HG02588 (cell line): ENCODE measurements around the gene TRIM52.

Experiments
- ATAC-seq: cut with Tn5 transposase; IDR thresholded peaks from one replicate; pipeline ENCODE4 v1.9.1; 2021; ENCODE audit warnings: mild to moderate bottlenecking, moderate library complexity; ENCODE audit not compliant: unreplicated experiment

Gene TRIM52

GRCh38 chr5:181234455-181235306 lies 26.3 kb downstream of the TRIM52 start:
- no peak for ATAC-seq

- no peak for ATAC-seq
Measured at GRCh38 chr5:181233801-181234454, 27.0 kb downstream of the TRIM52 start.

GRCh38 chr5:181233088-181233800 lies 27.7 kb downstream of the TRIM52 start:
- no peak for ATAC-seq

- ATAC-seq: no peak
Measured at GRCh38 chr5:181232593-181232992, 28.4 kb downstream of the TRIM52 start.

GRCh38 chr5:181231432-181231831 lies 29.5 kb downstream of the TRIM52 start:
- no peak for ATAC-seq

GRCh38 chr5:181230551-181230950 lies 30.4 kb downstream of the TRIM52 start:
- no peak for ATAC-seq

GRCh38 chr5:181229996-181230395 lies 30.9 kb downstream of the TRIM52 start:
- ATAC-seq: no peak

- no peak for ATAC-seq
Measured at GRCh38 chr5:181224390-181225229, 36.3 kb downstream of the TRIM52 start.

- ATAC-seq: no peak
Measured at GRCh38 chr5:181223729-181224389, 37.1 kb downstream of the TRIM52 start.

- ATAC-seq: peak; percentile 58
Measured at GRCh38 chr5:181223058-181223728, 37.8 kb downstream of the TRIM52 start, which contains the start of gene TRIM41. TSS of gene TRIM41 (plus strand) at chr5:181223281. CDS start at chr5:181224000, 719 bp downstream.

- ATAC-seq: peak; percentile 3
Measured at GRCh38 chr5:181222630-181223057, 38.3 kb downstream of the TRIM52 start.

- ATAC-seq: peak; percentile 24
Measured at GRCh38 chr5:181221792-181222629, 38.9 kb downstream of the TRIM52 start.

GRCh38 chr5:181221105-181221791 lies 39.7 kb downstream of the TRIM52 start:
- no peak for ATAC-seq

GRCh38 chr5:181220178-181220515 lies 40.8 kb downstream of the TRIM52 start:
- ATAC-seq: no peak

- ATAC-seq: no peak
Measured at GRCh38 chr5:181219262-181220177, 41.4 kb downstream of the TRIM52 start.

GRCh38 chr5:181218795-181219124 lies 42.2 kb downstream of the TRIM52 start:
- no peak for ATAC-seq

GRCh38 chr5:181217803-181218062 lies 43.2 kb downstream of the TRIM52 start:
- ATAC-seq: peak; percentile 19
